ENCODE data around the gene SMIM15.
"Not testable (repeated sequence)": the region's sequence is repeated elsewhere in the genome, so short reads cannot be mapped to it uniquely, and the experiment has no call there.

Gene SMIM15

DNA sequence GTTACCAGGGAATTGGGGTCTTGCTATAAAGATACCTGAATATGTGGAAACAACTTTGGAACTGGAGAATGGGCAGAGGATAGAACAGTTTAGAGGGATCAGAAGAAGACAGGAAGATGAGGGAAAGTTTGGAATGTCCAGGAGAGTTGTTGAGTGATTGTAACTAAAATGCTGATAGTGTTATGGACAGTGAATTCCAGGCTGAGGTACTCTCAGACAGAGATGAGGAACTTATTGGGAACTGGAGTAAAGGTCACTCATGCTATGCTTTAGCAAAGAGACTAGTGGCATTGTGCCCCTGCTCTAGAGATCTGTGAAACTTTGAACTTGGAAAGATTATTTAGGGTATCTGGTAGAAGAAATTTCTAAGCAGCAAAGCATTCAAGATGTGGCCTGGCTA, 25.1 kb upstream of the SMIM15 start:
- CTCF ChIA-PET; H3K27me3 ChIP-seq (replicated peaks in 2 of 5; ENCODE audit: control insufficient read depth in 4 of 5, insufficient read depth in 5 of 5, low read length in 4 of 5); H3K9me3 ChIP-seq (ENCODE audit: control extremely low read depth in 1 of 5, control insufficient read depth in 4 of 5, insufficient read depth in 2 of 5, low read depth in 1 of 5, low read length in 4 of 5); H3K27ac ChIP-seq (ENCODE audit: insufficient read depth in 1 of 2, low read depth in 1 of 2, low read length in 2 of 2, poor library complexity in 1 of 2, severe bottlenecking in 2 of 2); DNase-seq; H3K4me1 ChIP-seq (ENCODE audit: control extremely low read depth in 1 of 4, control insufficient read depth in 4 of 4, insufficient read depth in 4 of 4, low read length in 3 of 4); H3K4me3 ChIP-seq (ENCODE audit: control insufficient read depth in 1 of 7, extremely low read depth in 1 of 7, insufficient read depth in 4 of 7, low read depth in 2 of 7, low read length in 6 of 7); H3K36me3 ChIP-seq (ENCODE audit: control insufficient read depth in 4 of 4, insufficient read depth in 4 of 4, low read length in 3 of 4); POLR2A ChIA-PET: not testable (repeated sequence)

DNA sequence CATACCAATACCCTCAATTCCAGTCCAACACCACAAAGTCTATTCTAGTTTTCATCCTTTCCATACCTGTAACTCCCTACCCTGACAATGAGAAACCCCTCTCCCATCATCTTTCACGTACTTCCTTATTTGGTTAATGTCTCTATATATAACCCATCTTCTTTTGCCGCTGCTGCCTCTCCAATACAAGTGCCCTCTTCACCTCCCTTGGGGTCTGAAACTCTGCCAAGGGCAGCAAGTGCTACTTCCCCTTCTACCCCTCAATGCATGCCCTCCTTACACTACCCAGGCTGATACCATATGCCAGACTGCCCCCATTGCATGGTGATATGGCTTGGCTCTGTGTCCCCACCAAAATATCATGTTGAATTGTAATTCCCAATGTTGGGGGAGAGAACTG, 24.4 kb upstream of the SMIM15 start:
- H3K9me3 ChIP-seq (ENCODE audit: control extremely low read depth in 1 of 5, control insufficient read depth in 4 of 5, insufficient read depth in 2 of 5, low read depth in 1 of 5, low read length in 4 of 5) = peaks cover 0 to under 1% (median 0%) of the 10 kb centered on the region in 5 experiments
- CTCF ChIA-PET = no interaction called here
- POLR2A ChIA-PET = no interaction called here
- WGBS (ENCODE audit: insufficient coverage) = 92% methylated on average over 2 of the region's 2 CpGs
- DNase-seq = no peak
- no peak overlapping the region for H3K27ac ChIP-seq (ENCODE audit: insufficient read depth in 1 of 2, low read depth in 1 of 2, low read length in 2 of 2, poor library complexity in 1 of 2, severe bottlenecking in 2 of 2)
- H3K27me3 ChIP-seq (replicated peaks in 2 of 5; ENCODE audit: control insufficient read depth in 4 of 5, insufficient read depth in 5 of 5, low read length in 4 of 5) = no peaks in the 10 kb centered on the region
- peaks cover 0 to 8% (median 6%) of the 10 kb centered on the region in 4 experiments for H3K4me1 ChIP-seq (ENCODE audit: control extremely low read depth in 1 of 4, control insufficient read depth in 4 of 4, insufficient read depth in 4 of 4, low read length in 3 of 4)
- no peaks in the 10 kb centered on the region for H3K36me3 ChIP-seq (ENCODE audit: control insufficient read depth in 4 of 4, insufficient read depth in 4 of 4, low read length in 3 of 4)
- H3K4me3 ChIP-seq (ENCODE audit: control insufficient read depth in 1 of 7, extremely low read depth in 1 of 7, insufficient read depth in 4 of 7, low read depth in 2 of 7, low read length in 6 of 7) = no peak overlapping the region

DNA sequence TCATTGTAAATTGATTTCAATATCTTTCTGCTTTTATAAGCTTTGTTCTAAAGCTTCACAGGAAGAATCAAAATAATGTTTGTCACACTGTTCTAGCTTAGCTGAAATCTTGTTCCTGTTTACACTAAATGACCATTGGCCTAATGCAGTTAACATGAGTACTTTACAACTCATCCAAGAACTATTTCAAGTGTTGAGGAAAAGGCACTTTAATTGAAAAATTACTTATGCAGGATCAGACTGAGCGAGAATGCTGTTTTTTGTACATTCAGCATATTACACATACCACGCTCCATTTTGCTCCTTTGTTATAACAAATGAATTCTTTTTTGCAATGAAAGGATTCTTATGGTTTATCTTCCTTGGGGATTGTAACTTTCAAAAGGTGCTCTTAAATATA, 22.4 kb upstream of the SMIM15 start:
- ChIA-PET CTCF (no interaction called here), POLR2A (no interaction called here)
- Histone ChIP-seq H3K27me3 (replicated peaks in 2 of 5; ENCODE audit: control insufficient read depth in 4 of 5, insufficient read depth in 5 of 5, low read length in 4 of 5) (no peaks in the 10 kb centered on the region), H3K9me3 (ENCODE audit: control extremely low read depth in 1 of 5, control insufficient read depth in 4 of 5, insufficient read depth in 2 of 5, low read depth in 1 of 5, low read length in 4 of 5) (no peaks in the 10 kb centered on the region), H3K4me1 (ENCODE audit: control extremely low read depth in 1 of 4, control insufficient read depth in 4 of 4, insufficient read depth in 4 of 4, low read length in 3 of 4) (peaks cover 0 to 18% (median 8%) of the 10 kb centered on the region in 4 experiments), H3K4me3 (ENCODE audit: control insufficient read depth in 1 of 7, extremely low read depth in 1 of 7, insufficient read depth in 4 of 7, low read depth in 2 of 7, low read length in 6 of 7) (no peak overlapping the region), H3K27ac (ENCODE audit: insufficient read depth in 1 of 2, low read depth in 1 of 2, low read length in 2 of 2, poor library complexity in 1 of 2, severe bottlenecking in 2 of 2) (no peak overlapping the region), H3K36me3 (ENCODE audit: control insufficient read depth in 4 of 4, insufficient read depth in 4 of 4, low read length in 3 of 4) (no peaks in the 10 kb centered on the region)
- WGBS (ENCODE audit: insufficient coverage) = no CpG with 5 or more reads among the region's 2 CpGs
- DNase-seq = no peak

DNA sequence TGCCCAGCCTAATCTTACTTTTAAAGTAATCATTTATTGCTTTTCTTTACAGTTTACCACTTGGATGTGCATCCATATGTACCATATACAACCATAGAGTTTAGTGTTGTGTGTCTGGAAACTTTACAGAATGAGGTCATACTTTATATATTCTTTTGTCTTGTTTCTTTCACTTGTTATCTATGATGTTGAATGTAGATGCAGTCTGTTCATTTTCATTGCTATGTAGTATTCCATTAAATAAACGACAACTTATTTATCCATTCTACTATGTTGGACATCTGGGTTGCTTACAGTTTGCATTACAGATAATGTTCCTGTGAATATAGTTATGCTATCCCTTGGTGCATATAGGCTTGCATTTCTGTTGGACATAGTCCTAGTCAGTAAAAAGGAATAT, 21.3 kb upstream of the SMIM15 start:
- CTCF ChIA-PET = interaction anchor here (1.6 kb wide), 1 partner anchor 474 kb away, joined by 8 read pairs; no protein-coding TSS in a partner anchor

GRCh38 chr5:61182449-61182848, 20.2 kb upstream of the SMIM15 start:
- no peaks in the 10 kb centered on the region for H3K9me3 ChIP-seq (ENCODE audit: control extremely low read depth in 1 of 5, control insufficient read depth in 4 of 5, insufficient read depth in 2 of 5, low read depth in 1 of 5, low read length in 4 of 5)
- DNase-seq = peak; percentile 45 to 88 (median 72)
- no peaks in the 10 kb centered on the region for H3K36me3 ChIP-seq (ENCODE audit: control insufficient read depth in 4 of 4, insufficient read depth in 4 of 4, low read length in 3 of 4)
- CTCF ChIA-PET = interaction anchor here (0.7 to 1.8 kb wide), 5 partner anchors 10 to 475 kb away, joined by 3 to 8 read pairs (median 4); no protein-coding TSS in a partner anchor
- no peak overlapping the region for H3K27ac ChIP-seq (ENCODE audit: insufficient read depth in 1 of 2, low read depth in 1 of 2, low read length in 2 of 2, poor library complexity in 1 of 2, severe bottlenecking in 2 of 2)
- H3K4me1 ChIP-seq (ENCODE audit: control extremely low read depth in 1 of 4, control insufficient read depth in 4 of 4, insufficient read depth in 4 of 4, low read length in 3 of 4) = peaks cover 0 to 18% (median 8%) of the 10 kb centered on the region in 4 experiments
- peak overlapping the region in 1 of 7 experiments; percentile 19 for H3K4me3 ChIP-seq (ENCODE audit: control insufficient read depth in 1 of 7, extremely low read depth in 1 of 7, insufficient read depth in 4 of 7, low read depth in 2 of 7, low read length in 6 of 7)
- H3K27me3 ChIP-seq (replicated peaks in 2 of 5; ENCODE audit: control insufficient read depth in 4 of 5, insufficient read depth in 5 of 5, low read length in 4 of 5) = no peaks in the 10 kb centered on the region
- POLR2A ChIA-PET = no interaction called here
- no CpG with 5 or more reads among the region's 2 CpGs for WGBS (ENCODE audit: insufficient coverage)

More for the DNA sequence above, 21.3 kb upstream of the SMIM15 start:
- POLR2A ChIA-PET = no interaction called here
- Histone ChIP-seq H3K36me3 (ENCODE audit: control insufficient read depth in 4 of 4, insufficient read depth in 4 of 4, low read length in 3 of 4) (no peaks in the 10 kb centered on the region), H3K4me1 (ENCODE audit: control extremely low read depth in 1 of 4, control insufficient read depth in 4 of 4, insufficient read depth in 4 of 4, low read length in 3 of 4) (peaks cover 0 to 18% (median 8%) of the 10 kb centered on the region in 4 experiments), H3K9me3 (ENCODE audit: control extremely low read depth in 1 of 5, control insufficient read depth in 4 of 5, insufficient read depth in 2 of 5, low read depth in 1 of 5, low read length in 4 of 5) (no peaks in the 10 kb centered on the region), H3K27ac (ENCODE audit: insufficient read depth in 1 of 2, low read depth in 1 of 2, low read length in 2 of 2, poor library complexity in 1 of 2, severe bottlenecking in 2 of 2) (no peak overlapping the region), H3K27me3 (replicated peaks in 2 of 5; ENCODE audit: control insufficient read depth in 4 of 5, insufficient read depth in 5 of 5, low read length in 4 of 5) (no peaks in the 10 kb centered on the region), H3K4me3 (ENCODE audit: control insufficient read depth in 1 of 7, extremely low read depth in 1 of 7, insufficient read depth in 4 of 7, low read depth in 2 of 7, low read length in 6 of 7) (no peak overlapping the region)
- WGBS (ENCODE audit: insufficient coverage) = no CpG with 5 or more reads among the region's 1 CpG
- DNase-seq = no peak

GRCh38 chr5:61180886-61181285, 18.6 kb upstream of the SMIM15 start:
- POLR2A ChIA-PET = no interaction called here
- CTCF ChIA-PET = interaction anchor here (1.8 kb wide), 1 partner anchor 12 kb away, joined by 7 read pairs; no protein-coding TSS in a partner anchor
- no peaks in the 10 kb centered on the region for H3K9me3 ChIP-seq (ENCODE audit: control extremely low read depth in 1 of 5, control insufficient read depth in 4 of 5, insufficient read depth in 2 of 5, low read depth in 1 of 5, low read length in 4 of 5)
- DNase-seq = no peak
- peak overlapping the region in 6 of 7 experiments; percentile 8 to 74 (median 43) for H3K4me3 ChIP-seq (ENCODE audit: control insufficient read depth in 1 of 7, extremely low read depth in 1 of 7, insufficient read depth in 4 of 7, low read depth in 2 of 7, low read length in 6 of 7)
- H3K27ac ChIP-seq (ENCODE audit: insufficient read depth in 1 of 2, low read depth in 1 of 2, low read length in 2 of 2, poor library complexity in 1 of 2, severe bottlenecking in 2 of 2) = no peak overlapping the region
- no peaks in the 10 kb centered on the region for H3K27me3 ChIP-seq (replicated peaks in 2 of 5; ENCODE audit: control insufficient read depth in 4 of 5, insufficient read depth in 5 of 5, low read length in 4 of 5)
- H3K36me3 ChIP-seq (ENCODE audit: control insufficient read depth in 4 of 4, insufficient read depth in 4 of 4, low read length in 3 of 4) = no peaks in the 10 kb centered on the region
- peaks cover 0 to 18% (median 8%) of the 10 kb centered on the region in 4 experiments for H3K4me1 ChIP-seq (ENCODE audit: control extremely low read depth in 1 of 4, control insufficient read depth in 4 of 4, insufficient read depth in 4 of 4, low read length in 3 of 4)
- 20% methylated on average over 1 of the region's 2 CpGs for WGBS (ENCODE audit: insufficient coverage)

- Histone ChIP-seq H3K4me3 (ENCODE audit: control insufficient read depth in 1 of 7, extremely low read depth in 1 of 7, insufficient read depth in 4 of 7, low read depth in 2 of 7, low read length in 6 of 7) (no peak overlapping the region), H3K36me3 (ENCODE audit: control insufficient read depth in 4 of 4, insufficient read depth in 4 of 4, low read length in 3 of 4) (no peaks in the 10 kb centered on the region), H3K9me3 (ENCODE audit: control extremely low read depth in 1 of 5, control insufficient read depth in 4 of 5, insufficient read depth in 2 of 5, low read depth in 1 of 5, low read length in 4 of 5) (no peaks in the 10 kb centered on the region), H3K27me3 (replicated peaks in 2 of 5; ENCODE audit: control insufficient read depth in 4 of 5, insufficient read depth in 5 of 5, low read length in 4 of 5) (no peaks in the 10 kb centered on the region), H3K4me1 (ENCODE audit: control extremely low read depth in 1 of 4, control insufficient read depth in 4 of 4, insufficient read depth in 4 of 4, low read length in 3 of 4) (peaks cover 0 to 18% (median 8%) of the 10 kb centered on the region in 4 experiments), H3K27ac (ENCODE audit: insufficient read depth in 1 of 2, low read depth in 1 of 2, low read length in 2 of 2, poor library complexity in 1 of 2, severe bottlenecking in 2 of 2) (no peak overlapping the region)
- ChIA-PET POLR2A (no interaction called here), CTCF (interaction anchor here (0.7 to 1.1 kb wide), 3 partner anchors 10 to 135 kb away, joined by 3 to 6 read pairs (median 4); no protein-coding TSS in a partner anchor)
- no peak for DNase-seq
- WGBS (ENCODE audit: insufficient coverage) = 100% methylated on average over 3 of the region's 4 CpGs
These were observed 16.4 kb upstream of the SMIM15 start for GRCh38 chr5:61178702-61179101.

Measured in common myeloid progenitor, CD34-positive (primary cell).